Measurements from ENCODE around the gene OR4M1. TPM values are rescaled to one million over a fixed set of nuclear protein-coding genes. Genes with fewer than 3 reads are reported as not detected.
"Not testable (repeated sequence)": the region's sequence is repeated elsewhere in the genome, so short reads cannot be mapped to it uniquely, and the experiment has no call there.

OR4M1 gene
- total and polyA plus RNA-seq, 9 of the 15 experiments (the other 6 are each of a cell fraction or from before 2014, with no cell fraction given) = not detected

- TF ChIP-seq, protein P1, sequence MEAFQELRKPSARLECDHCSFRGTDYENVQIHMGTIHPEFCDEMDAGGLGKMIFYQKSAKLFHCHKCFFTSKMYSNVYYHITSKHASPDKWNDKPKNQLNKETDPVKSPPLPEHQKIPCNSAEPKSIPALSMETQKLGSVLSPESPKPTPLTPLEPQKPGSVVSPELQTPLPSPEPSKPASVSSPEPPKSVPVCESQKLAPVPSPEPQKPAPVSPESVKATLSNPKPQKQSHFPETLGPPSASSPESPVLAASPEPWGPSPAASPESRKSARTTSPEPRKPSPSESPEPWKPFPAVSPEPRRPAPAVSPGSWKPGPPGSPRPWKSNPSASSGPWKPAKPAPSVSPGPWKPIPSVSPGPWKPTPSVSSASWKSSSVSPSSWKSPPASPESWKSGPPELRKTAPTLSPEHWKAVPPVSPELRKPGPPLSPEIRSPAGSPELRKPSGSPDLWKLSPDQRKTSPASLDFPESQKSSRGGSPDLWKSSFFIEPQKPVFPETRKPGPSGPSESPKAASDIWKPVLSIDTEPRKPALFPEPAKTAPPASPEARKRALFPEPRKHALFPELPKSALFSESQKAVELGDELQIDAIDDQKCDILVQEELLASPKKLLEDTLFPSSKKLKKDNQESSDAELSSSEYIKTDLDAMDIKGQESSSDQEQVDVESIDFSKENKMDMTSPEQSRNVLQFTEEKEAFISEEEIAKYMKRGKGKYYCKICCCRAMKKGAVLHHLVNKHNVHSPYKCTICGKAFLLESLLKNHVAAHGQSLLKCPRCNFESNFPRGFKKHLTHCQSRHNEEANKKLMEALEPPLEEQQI (IDR thresholded peaks at IDR 0.05) = no peak
- TF ChIP-seq ZNF79 (CRISPR knock-in tag; IDR thresholded peaks at IDR 0.05; ENCODE audit: low read depth) = no peak
- no peak for TF ChIP-seq ZBED1 (IDR thresholded peaks at IDR 0.05)
Measured at GRCh38 chr14:19823765-19824164, 50.5 kb downstream of the OR4M1 start (continued).

GRCh38 chr14:19827626-19828244 lies 54.4 kb downstream of the OR4M1 start:
- H3K4me2 ChIP-seq (ENCODE audit: insufficient read depth, low read length); H3K9ac ChIP-seq (ENCODE audit: insufficient read depth in 1 of 2, low read depth in 2 of 2, low read length in 2 of 2); H4K20me1 ChIP-seq (replicated peaks; ENCODE audit: control insufficient read depth, insufficient read depth, low read length); BruUV-seq (replicated peaks); POLR2A ChIA-PET; H3K4me1 ChIP-seq (replicated peaks in 1 of 2; ENCODE audit: control insufficient read depth in 2 of 2, insufficient read depth in 2 of 2, low read length in 2 of 2); intact Hi-C loops (cut with micrococcal nuclease); CTCF ChIA-PET (ENCODE audit: low intra/inter-chr PET ratio); FAIRE-seq; in situ Hi-C loops (cut with MboI); H3K79me2 ChIP-seq (ENCODE audit: control insufficient read depth, insufficient read depth, low read length); H3K9me3 ChIP-seq (replicated peaks; ENCODE audit: control insufficient read depth, insufficient read depth, low read depth, low read length); H3K4me3 ChIP-seq; H3K27ac ChIP-seq (ENCODE audit: extremely low read depth, low read depth, low read length); H3K27me3 ChIP-seq (ENCODE audit: control insufficient read depth in 2 of 2, insufficient read depth in 2 of 2, low read length in 2 of 2); H3K36me3 ChIP-seq (ENCODE audit: control insufficient read depth, insufficient read depth, low read length); H3K9me1 ChIP-seq (ENCODE audit: control insufficient read depth, insufficient read depth, low read length); H2AFZ ChIP-seq (ENCODE audit: low read depth, low read length); TF ChIP-seq NR2C1 (IDR thresholded peaks at IDR 0.05); NR2C2 (CRISPR knock-in tag; IDR thresholded peaks at IDR 0.05): not testable (repeated sequence)
- peak; percentile 38; the same call in 1 of the 3 replicates for ATAC-seq
- peak; percentile 50; the same call in 1 of the 2 replicates for TF ChIP-seq NR2C1 (tag; IDR thresholded peaks at IDR 0.05)
- TF ChIP-seq NR2C2 (tag; IDR thresholded peaks at IDR 0.05) = peak; percentile 31; the same call in 1 of the 2 replicates
- TF ChIP-seq ZNF57 (CRISPR knock-in tag; IDR thresholded peaks at IDR 0.05) = 0 out of 2 replicates have a peak, but pooled peaks have one; percentile 30
- TF ChIP-seq, protein P2, sequence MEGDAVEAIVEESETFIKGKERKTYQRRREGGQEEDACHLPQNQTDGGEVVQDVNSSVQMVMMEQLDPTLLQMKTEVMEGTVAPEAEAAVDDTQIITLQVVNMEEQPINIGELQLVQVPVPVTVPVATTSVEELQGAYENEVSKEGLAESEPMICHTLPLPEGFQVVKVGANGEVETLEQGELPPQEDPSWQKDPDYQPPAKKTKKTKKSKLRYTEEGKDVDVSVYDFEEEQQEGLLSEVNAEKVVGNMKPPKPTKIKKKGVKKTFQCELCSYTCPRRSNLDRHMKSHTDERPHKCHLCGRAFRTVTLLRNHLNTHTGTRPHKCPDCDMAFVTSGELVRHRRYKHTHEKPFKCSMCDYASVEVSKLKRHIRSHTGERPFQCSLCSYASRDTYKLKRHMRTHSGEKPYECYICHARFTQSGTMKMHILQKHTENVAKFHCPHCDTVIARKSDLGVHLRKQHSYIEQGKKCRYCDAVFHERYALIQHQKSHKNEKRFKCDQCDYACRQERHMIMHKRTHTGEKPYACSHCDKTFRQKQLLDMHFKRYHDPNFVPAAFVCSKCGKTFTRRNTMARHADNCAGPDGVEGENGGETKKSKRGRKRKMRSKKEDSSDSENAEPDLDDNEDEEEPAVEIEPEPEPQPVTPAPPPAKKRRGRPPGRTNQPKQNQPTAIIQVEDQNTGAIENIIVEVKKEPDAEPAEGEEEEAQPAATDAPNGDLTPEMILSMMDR (IDR thresholded peaks at IDR 0.05 in 2 of 3, conservative IDR thresholded peaks at IDR 0.05 in 1 of 3; ENCODE audit: insufficient read depth in 2 of 3, low read depth in 1 of 3, low read length in 3 of 3) = peak; percentile 7 to 24 (median 24); a peak in 2 of 6 replicates
- WGBS (ENCODE audit: insufficient coverage, low coverage, missing lambda C conversion rate) = 12% methylated on average over 12 of the region's 12 CpGs
- peak in 1 of 4 experiments; percentile 16 for DNase-seq (ENCODE audit: extremely low read depth in 1 of 4, low spot score in 3 of 4)
